Endothelial cell of umbilical vein (primary cell): ENCODE data around the gene MYO1E. TPM values are rescaled to one million over a fixed set of nuclear protein-coding genes. Genes with fewer than 3 reads are reported as not detected.

Experiments
- BruUV-seq: library from RNA; stranded (reverse); fragments of 400-500 nt; replicated peaks from 2 replicates; lab custom pipeline; 2021; lab: Mats Ljungman, UMichigan
- CTCF ChIA-PET: fragments of 300-600, 350-600 bp; sonication (Branson Sonifier 250); formaldehyde crosslinking; loops from one replicate; lab custom pipeline; 2021; ENCODE audit warnings: antibody characterized with exemption, inconsistent platforms; lab: Charles Lee
- POLR2A ChIA-PET: fragments of 300-600, 350-600 bp; sonication (Branson Sonifier 250); formaldehyde crosslinking; loops from one replicate; lab custom pipeline; 2021; ENCODE audit warnings: antibody characterized with exemption, inconsistent platforms; lab: Charles Lee
- DNase-seq: peaks from one replicate; pipeline ENCODE4 v3.0.0-alpha.2; 2011; ENCODE audit warnings: low read depth, low spot score
- FAIRE-seq: peaks from 2 replicates; lab custom pipeline; 2011; peaks lifted over from hg19 to GRCh38; lab: Jason Lieb, UNC
- H2AFZ ChIP-seq: 2 replicates; pipeline ENCODE4 v1.6.0; 2012; ENCODE audit warnings: low read depth, low read length, control low read depth, inconsistent platforms
- H3K27ac ChIP-seq: 2 replicates; pipeline ENCODE4 v1.5.1; 2011; ENCODE audit warnings: low read depth, mild to moderate bottlenecking, control low read depth, low read length, moderate library complexity; ENCODE audit not compliant: insufficient read depth
- H3K27me3 ChIP-seq, 2 experiments: 2 replicates each; pipeline versions ENCODE4 v1.6.0 to v1.6.1; 2011; ENCODE audit warnings: low read length in 2 of 2, mixed read lengths in 1 of 2; ENCODE audit not compliant: control insufficient read depth in 2 of 2, insufficient read depth in 2 of 2
- H3K36me3 ChIP-seq, 2 experiments: 2 replicates in 1 of 2; 3 replicates in 1 of 2; pipeline ENCODE4 v1.5.1; 2011; ENCODE audit warnings: low read length in 2 of 2, mild to moderate bottlenecking in 1 of 2, moderate library complexity in 1 of 2; ENCODE audit not compliant: control insufficient read depth in 2 of 2, insufficient read depth in 2 of 2; ENCODE audit errors: extremely low read depth in 1 of 2
- H3K4me1 ChIP-seq: 3 replicates; pipeline ENCODE4 v1.5.1; 2011; ENCODE audit warnings: mild to moderate bottlenecking, low read length; ENCODE audit not compliant: control insufficient read depth, insufficient read depth; ENCODE audit errors: extremely low read depth
- H3K4me2 ChIP-seq: 2 replicates; pipeline ENCODE4 v1.6.1; 2011; ENCODE audit warnings: low read length, control low read depth, mixed read lengths; ENCODE audit not compliant: insufficient read depth
- H3K4me3 ChIP-seq, 3 experiments: fragments of 200-600 bp in 1 of 3; sonication (generic), shearing (Covaris generic) in 1 of 3; replicated peaks in 1 of 3; 2 replicates each; pipeline ENCODE4 v1.5.1; 2011 to 2016; ENCODE audit warnings: control low read depth in 3 of 3, low read length in 3 of 3, mild to moderate bottlenecking in 2 of 3, inconsistent platforms in 1 of 3, low read depth in 1 of 3, moderate library complexity in 1 of 3; ENCODE audit not compliant: insufficient read depth in 1 of 3
- H3K79me2 ChIP-seq: 2 replicates; pipeline ENCODE4 v1.6.0; 2012; ENCODE audit warnings: low read length, inconsistent platforms; ENCODE audit not compliant: control insufficient read depth, insufficient read depth
- H3K9ac ChIP-seq: replicated peaks from 2 replicates; pipeline ENCODE3; 2011; ENCODE audit warnings: low read length, control low read depth; ENCODE audit not compliant: insufficient read depth; ENCODE audit errors: extremely low read depth
- H3K9me1 ChIP-seq: replicated peaks from 3 replicates; pipeline ENCODE4 v1.6.0; 2011; ENCODE audit warnings: mild to moderate bottlenecking, low read length; ENCODE audit not compliant: control insufficient read depth, insufficient read depth; ENCODE audit errors: extremely low read depth
- H3K9me3 ChIP-seq: replicated peaks from 2 replicates; pipeline ENCODE4 v1.5.1; 2012; ENCODE audit warnings: low read length, inconsistent platforms; ENCODE audit not compliant: control insufficient read depth, insufficient read depth
- H4K20me1 ChIP-seq: replicated peaks from 2 replicates; pipeline ENCODE3; 2011; ENCODE audit warnings: mild to moderate bottlenecking, low read length; ENCODE audit not compliant: control insufficient read depth, insufficient read depth; ENCODE audit errors: extremely low read depth
- CTCF ChIP-seq, 2 donors: IDR thresholded peaks; 1 replicate in 1 of 2; 2 replicates in 1 of 2; pipeline ENCODE4 v1.5.1; 2011; ENCODE audit warnings: low read length in 2 of 2, mild to moderate bottlenecking in 2 of 2, moderate library complexity in 2 of 2, control low read depth in 1 of 2, inconsistent platforms in 1 of 2, low read depth in 1 of 2; ENCODE audit not compliant: insufficient read depth in 1 of 2; ENCODE audit errors: extremely low read depth in 1 of 2
- EZH2 ChIP-seq: IDR thresholded peaks from 2 replicates; pipeline ENCODE4 v1.6.1; 2012; ENCODE audit warnings: borderline replicate concordance, low read depth, mild to moderate bottlenecking, moderate library complexity, low read length, inconsistent platforms; ENCODE audit not compliant: severe bottlenecking
- FOS ChIP-seq: IDR thresholded peaks from 2 replicates; pipeline ENCODE4 v1.6.1; 2011; ENCODE audit warnings: mild to moderate bottlenecking, low read length, moderate library complexity, borderline replicate concordance; ENCODE audit not compliant: insufficient read depth
- GATA2 ChIP-seq: IDR thresholded peaks from 2 replicates; pipeline ENCODE4 v1.7.0; 2011; ENCODE audit warnings: low read depth, mild to moderate bottlenecking, moderate library complexity, mixed read lengths, low read length; ENCODE audit not compliant: insufficient read length, insufficient read depth
- JUN ChIP-seq: IDR thresholded peaks from 2 replicates; pipeline ENCODE4 v1.6.1; 2011; ENCODE audit warnings: borderline replicate concordance, low read depth; ENCODE audit not compliant: insufficient read length, insufficient read depth
- MAX ChIP-seq: IDR thresholded peaks from 2 replicates; pipeline ENCODE4 v1.6.1; 2011; ENCODE audit not compliant: insufficient read depth, insufficient read length
- MYC ChIP-seq: IDR thresholded peaks from one replicate; pipeline ENCODE4 v1.6.1; 2011; ENCODE audit warnings: mild to moderate bottlenecking, low read depth, low read length
- POLR2A ChIP-seq: IDR thresholded peaks from 2 replicates; pipeline ENCODE4 v1.6.1; 2012; ENCODE audit warnings: low read depth, mild to moderate bottlenecking, control low read depth, low read length
- POLR2AphosphoS5 ChIP-seq: IDR thresholded peaks from 2 replicates; pipeline ENCODE4 v1.6.1; 2012; ENCODE audit warnings: low read depth, mild to moderate bottlenecking, control low read depth, low read length, moderate library complexity; ENCODE audit not compliant: insufficient read depth
- dilution Hi-C: fragments of 300-500 bp; cut with MboI; formaldehyde crosslinking; loops from one replicate; pipeline ENCODE4 v1.15.0; 2019; ENCODE audit warnings: low sequenced_read_pairs; ENCODE audit not compliant: extremely low pct_ligation_motif_present
- intact Hi-C: fragments of 100-400 bp; cut with micrococcal nuclease; formaldehyde crosslinking; loops from one replicate; pipeline ENCODE4 v1.10.0; 2022
- polyA plus RNA-seq, 4 experiments: library from polyadenylated mRNA; depleted of rRNA in 3 of 4; stranded (reverse) in 3 of 4; unstranded in 1 of 4; fragments of >200 nt; gene quantifications; 2 replicates each; pipeline versions ENCODE4 v1.2.1 to v1.2.3, GENCODE V29; 2011 to 2012; ENCODE audit warnings: missing spikeins in 1 of 4
- total RNA-seq: library from RNA; stranded (reverse); gene quantifications from 2 replicates; pipeline ENCODE4 v1.2.3, GENCODE V29; 2021

The MYO1E gene
- total and polyA plus RNA-seq, 2 donors (not counting 3 experiments of a cell fraction or from before 2014, with no cell fraction given) = 31.6 to 218 TPM

- no peak for TF ChIP-seq MAX
- no peak for TF ChIP-seq POLR2A
- TF ChIP-seq FOS = no peak
- no peak for TF ChIP-seq GATA2
- TF ChIP-seq POLR2AphosphoS5 = no peak
- TF ChIP-seq EZH2 = no peak
- Histone ChIP-seq H4K20me1 (peaks cover 12% of the 10 kb centered on the region), H3K27me3 (no peaks in the 10 kb centered on the region), H2AFZ (no peak overlapping the region), H3K36me3 (no peaks in the 10 kb centered on the region), H3K9ac (no peak overlapping the region), H3K79me2 (peaks cover 79% of the 10 kb centered on the region), H3K4me3 (no peak overlapping the region), H3K9me1 (no peaks in the 10 kb centered on the region), H3K27ac (no peak overlapping the region), H3K4me1 (peaks cover 5% of the 10 kb centered on the region), H3K4me2 (no peak overlapping the region), H3K9me3 (no peaks in the 10 kb centered on the region)
- CTCF ChIA-PET = no interaction called here
- dilution Hi-C loops = no loop called here
- DNase-seq (no peak), FAIRE-seq (no peak)
- POLR2A ChIA-PET = no interaction called here
- BruUV-seq = no TSS peak
- intact Hi-C loops = no loop called here
These were observed 42.0 kb downstream of the MYO1E start for GRCh38 chr15:59330649-59331048.

GRCh38 chr15:59329570-59330350, 42.9 kb downstream of the MYO1E start:
- H2AFZ ChIP-seq = no peak overlapping the region
- TF ChIP-seq CTCF (IDR thresholded peaks at IDR 0.05; ENCODE audit: extremely low read depth in 1 of 2, insufficient read depth in 1 of 2, low read depth in 1 of 2, low read length in 2 of 2) (no peak), JUN (no peak), MYC (no peak), MAX (no peak), EZH2 (no peak), GATA2 (no peak), POLR2A (no peak), FOS (no peak), POLR2AphosphoS5 (no peak)
- H3K9me1 ChIP-seq = peaks cover 2% of the 10 kb centered on the region
- dilution Hi-C loops = no loop called here
- H3K27me3 ChIP-seq = no peaks in the 10 kb centered on the region
- ChIA-PET POLR2A (interaction anchor here (1.2 kb wide), 1 partner anchor 43 kb away, joined by 3 read pairs; no protein-coding TSS in a partner anchor), CTCF (interaction anchor here (0.8 kb wide), 1 partner anchor 83 kb away, joined by 3 read pairs; no protein-coding TSS in a partner anchor)
- peaks cover 74% of the 10 kb centered on the region for H3K79me2 ChIP-seq
- intact Hi-C loops = no loop called here
- H3K9ac ChIP-seq = no peak overlapping the region
- H3K4me3 ChIP-seq = no peak overlapping the region
- H3K4me1 ChIP-seq = peaks cover 5% of the 10 kb centered on the region
- BruUV-seq = no TSS peak
- H3K36me3 ChIP-seq = no peaks in the 10 kb centered on the region
- DNase-seq (no peak), FAIRE-seq (no peak)
- H3K9me3 ChIP-seq = no peaks in the 10 kb centered on the region
- no peak overlapping the region for H3K4me2 ChIP-seq
- no peak overlapping the region for H3K27ac ChIP-seq
- H4K20me1 ChIP-seq = peaks cover 11% of the 10 kb centered on the region
